ENCODE results near the gene MPST.

GRCh38 chr22:37021041-37021440, 1.5 kb downstream of the MPST start:
- TF ChIP-seq CTCF (IDR thresholded peaks at IDR 0.05) (no peak), POLR2A (IDR thresholded peaks at IDR 0.05) (no peak)
